Body of pancreas (tissue), 4 donors: Measurements from ENCODE around the gene NPAS1. TPM values are rescaled to one million over a fixed set of nuclear protein-coding genes. Genes with fewer than 3 reads are reported as not detected.
A peak's percentile ranks its signal among the peaks of the same experiment; 100 is the strongest.
"Not testable (repeated sequence)": the region's sequence is repeated elsewhere in the genome, so short reads cannot be mapped to it uniquely, and the experiment has no call there.

Experiments
- ATAC-seq: fragments of 150-250 bp; one replicate; pipeline ENCODE4 v1.9.1; 2016
- DNase-seq, 4 donors: peaks; one replicate each; pipeline ENCODE4 v3.0.0-alpha.2; 2019
- H3K27ac ChIP-seq, 4 donors: fragments of 200-600 bp; sonication (generic); 1 replicate in 3 of 4; 2 replicates in 1 of 4; pipeline versions ENCODE4 v1.5.1 to v1.6.1; 2016 to 2019; ENCODE audit warnings: mild to moderate bottlenecking in 1 of 4, mixed read lengths in 1 of 4, moderate library complexity in 1 of 4
- H3K27me3 ChIP-seq, 2 donors: fragments of 200-600 bp; sonication (generic); one replicate each; pipeline ENCODE4 v1.6.0; 2016; ENCODE audit warnings: mild to moderate bottlenecking in 1 of 2
- H3K36me3 ChIP-seq, 2 donors: fragments of 200-600 bp; sonication (generic); replicated peaks in 1 of 2; 2 replicates each; pipeline ENCODE4 v1.5.1; 2016; ENCODE audit warnings: low read depth in 2 of 2; ENCODE audit not compliant: insufficient read depth in 1 of 2
- H3K4me1 ChIP-seq: fragments of 200-600 bp; sonication (generic); one replicate; pipeline ENCODE4 v1.6.0; 2016
- H3K4me3 ChIP-seq, 2 donors: fragments of 200-600 bp; sonication (generic); 1 replicate in 1 of 2; 2 replicates in 1 of 2; pipeline ENCODE4 v1.5.1; 2016 to 2019
- H3K9me3 ChIP-seq, 3 donors: fragments of 200-600 bp; sonication (generic); 1 replicate in 2 of 3; 2 replicates in 1 of 3; pipeline ENCODE4 v1.5.1; 2016
- POLR2A ChIP-seq, 3 donors: fragments of 450-650 bp; IDR thresholded peaks; one replicate each; pipeline ENCODE4 v1.6.1; 2016; ENCODE audit warnings: antibody characterized with exemption in 3 of 3, mild to moderate bottlenecking in 2 of 3
- WGBS, 2 donors: methylation state at CpG; one replicate each; pipeline ENCODE4 v1.1.5; 2017; 5-methylcytosine and 5-hydroxymethylcytosine counted together
- intact Hi-C: fragments of 100-400 bp; cut with DNase I; formaldehyde crosslinking; loops from one replicate; pipeline ENCODE4 v1.15.1; 2023
- total RNA-seq, 2 donors: library from RNA; depleted of rRNA; stranded (reverse); fragments of >200 nt; gene quantifications; one replicate each; pipeline ENCODE4 v1.1.0, GENCODE V29; 2016
- TF ChIP-seq, protein P1 (sequence below), 7 experiments: fragments of 450-650 bp in 4 of 7; fragments of 200-600 bp in 3 of 7; sonication (generic) in 3 of 7; IDR thresholded peaks; one replicate each; pipeline ENCODE4 v1.5.1; 2016 to 2019; ENCODE audit warnings: antibody characterized with exemption in 7 of 7

Gene NPAS1
- total RNA-seq, 2 donors from 2014 or later = not detected

DNA sequence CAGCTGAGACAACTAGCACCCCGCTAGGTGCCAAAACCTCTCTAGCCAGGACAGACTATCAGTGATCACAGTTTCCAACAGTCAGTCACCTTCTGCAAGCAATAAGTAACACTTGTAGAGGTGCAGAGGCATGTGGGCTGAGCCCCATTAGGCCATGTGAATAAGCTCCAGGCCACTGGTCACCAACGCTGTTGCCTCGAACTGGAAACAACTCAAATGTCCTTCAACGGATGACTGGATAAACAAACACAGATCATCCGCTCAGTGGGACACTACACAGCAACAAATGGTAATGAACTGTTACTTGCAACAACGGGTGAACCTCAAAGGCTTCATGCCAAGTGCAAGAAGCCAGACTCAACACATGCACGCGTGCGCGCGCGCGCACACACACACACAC, 56.3 kb downstream of the NPAS1 start:
- Histone ChIP-seq H3K36me3 (peaks cover 7 to 18% of the 10 kb centered on the region in 2 donors), H3K9me3 (no peaks in the 10 kb centered on the region), H3K27me3 (no peaks in the 10 kb centered on the region), H3K4me3 (no peak overlapping the region), H3K4me1 (peaks cover 8% of the 10 kb centered on the region), H3K27ac (no peak overlapping the region)
- TF ChIP-seq, protein P1, sequence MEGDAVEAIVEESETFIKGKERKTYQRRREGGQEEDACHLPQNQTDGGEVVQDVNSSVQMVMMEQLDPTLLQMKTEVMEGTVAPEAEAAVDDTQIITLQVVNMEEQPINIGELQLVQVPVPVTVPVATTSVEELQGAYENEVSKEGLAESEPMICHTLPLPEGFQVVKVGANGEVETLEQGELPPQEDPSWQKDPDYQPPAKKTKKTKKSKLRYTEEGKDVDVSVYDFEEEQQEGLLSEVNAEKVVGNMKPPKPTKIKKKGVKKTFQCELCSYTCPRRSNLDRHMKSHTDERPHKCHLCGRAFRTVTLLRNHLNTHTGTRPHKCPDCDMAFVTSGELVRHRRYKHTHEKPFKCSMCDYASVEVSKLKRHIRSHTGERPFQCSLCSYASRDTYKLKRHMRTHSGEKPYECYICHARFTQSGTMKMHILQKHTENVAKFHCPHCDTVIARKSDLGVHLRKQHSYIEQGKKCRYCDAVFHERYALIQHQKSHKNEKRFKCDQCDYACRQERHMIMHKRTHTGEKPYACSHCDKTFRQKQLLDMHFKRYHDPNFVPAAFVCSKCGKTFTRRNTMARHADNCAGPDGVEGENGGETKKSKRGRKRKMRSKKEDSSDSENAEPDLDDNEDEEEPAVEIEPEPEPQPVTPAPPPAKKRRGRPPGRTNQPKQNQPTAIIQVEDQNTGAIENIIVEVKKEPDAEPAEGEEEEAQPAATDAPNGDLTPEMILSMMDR (IDR thresholded peaks at IDR 0.05) = no peak
- no peak for TF ChIP-seq POLR2A (IDR thresholded peaks at IDR 0.05)
- ATAC-seq = no peak
- intact Hi-C loops = loop anchor here (5.0 kb wide), 1 partner anchor 51 kb away; no protein-coding TSS in a partner anchor
- DNase-seq = peak in 2 of 4 donors; percentile 23 to 31
- 74 to 75% methylated on average over 12 to 13 of the region's 13 CpGs for WGBS, 2 donors

DNA sequence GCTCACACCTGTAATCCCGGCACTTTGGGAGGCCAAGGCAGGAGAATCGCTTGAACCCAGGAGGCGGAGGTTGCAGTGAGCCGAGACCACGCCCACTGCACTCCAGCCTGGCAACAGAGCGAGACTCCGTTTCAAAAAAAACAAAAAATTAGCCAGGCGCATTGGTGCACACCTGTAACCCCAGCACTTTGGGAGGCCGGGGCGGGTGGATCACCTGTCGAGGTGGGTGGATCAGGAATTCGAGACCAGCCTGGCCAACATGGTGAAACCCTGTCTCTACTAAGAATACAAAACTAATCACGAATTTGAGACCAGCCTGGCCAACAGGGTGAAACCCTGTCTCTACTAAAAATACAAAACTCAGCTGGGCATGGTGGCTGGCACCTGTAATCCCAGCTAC, 58.7 kb downstream of the NPAS1 start:
- H3K4me3 ChIP-seq, H3K27me3 ChIP-seq, H3K4me1 ChIP-seq, DNase-seq, H3K27ac ChIP-seq, H3K9me3 ChIP-seq, ATAC-seq: not testable (repeated sequence)
- intact Hi-C loops = loop anchor here (5.0 kb wide), 1 partner anchor 49 kb away; no protein-coding TSS in a partner anchor
- WGBS, 2 donors = 93 to 95% methylated on average over 13 of the region's 13 CpGs
- H3K36me3 ChIP-seq = peaks cover 12 to 20% of the 10 kb centered on the region in 2 donors

DNA sequence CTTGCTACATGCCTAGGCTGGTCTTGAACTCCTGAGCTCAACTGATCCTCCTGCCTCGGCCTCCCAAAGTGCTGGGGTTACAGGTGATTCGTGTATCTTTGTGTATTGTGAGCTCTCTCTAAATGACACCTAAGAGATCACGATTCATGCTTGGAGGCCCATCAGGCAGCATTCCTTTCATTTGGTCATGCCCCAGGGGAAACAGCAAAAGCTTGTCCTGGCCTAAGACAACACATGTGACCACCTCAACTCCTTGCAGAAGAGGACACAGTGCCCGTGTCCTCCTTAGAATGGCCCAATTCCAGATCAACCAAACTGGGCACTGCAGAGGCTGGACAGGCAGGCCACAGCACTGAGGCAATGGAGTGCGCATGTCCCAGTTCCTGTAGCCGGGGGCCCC, 61.5 kb downstream of the NPAS1 start:
- peaks cover 8% of the 10 kb centered on the region for H3K4me1 ChIP-seq
- TF ChIP-seq POLR2A (IDR thresholded peaks at IDR 0.05) = no peak
- TF ChIP-seq, protein P1 (IDR thresholded peaks at IDR 0.05) = no peak
- intact Hi-C loops = no loop called here
- no peaks in the 10 kb centered on the region for H3K9me3 ChIP-seq
- H3K27me3 ChIP-seq = no peaks in the 10 kb centered on the region
- WGBS, 2 donors = 87 to 90% methylated on average over 2 to 6 of the region's 6 CpGs
- DNase-seq (no peak), ATAC-seq (no peak)
- no peak overlapping the region for H3K4me3 ChIP-seq
- peaks cover 12 to 37% of the 10 kb centered on the region in 2 donors for H3K36me3 ChIP-seq
- no peak overlapping the region for H3K27ac ChIP-seq

DNA sequence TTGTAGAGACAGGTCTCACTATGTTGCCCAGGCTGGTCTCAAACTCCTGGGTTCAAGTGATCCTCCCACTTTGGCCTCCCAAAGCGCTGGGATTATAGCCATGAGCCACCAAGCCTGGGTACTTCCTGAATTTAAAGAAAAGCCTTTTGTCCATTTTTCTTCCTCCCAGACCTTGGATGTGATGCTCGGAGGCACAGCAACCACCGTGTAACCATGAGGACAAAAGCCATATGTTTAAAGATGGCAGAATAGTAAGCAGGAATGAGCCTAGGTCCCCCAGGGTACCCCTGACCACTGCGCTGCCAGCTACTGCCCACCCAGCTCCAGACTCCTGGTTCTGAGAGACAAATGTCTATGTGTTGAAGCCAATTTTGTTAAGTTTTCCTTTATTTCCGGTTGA, 62.9 kb downstream of the NPAS1 start:
- Histone ChIP-seq H3K4me1 (peaks cover 8% of the 10 kb centered on the region), H3K36me3 (peaks cover 12 to 37% of the 10 kb centered on the region in 2 donors), H3K9me3 (no peaks in the 10 kb centered on the region), H3K27ac (no peak overlapping the region), H3K27me3 (no peaks in the 10 kb centered on the region), H3K4me3 (no peak overlapping the region)
- ATAC-seq (no peak), DNase-seq (no peak)
- 93 to 100% methylated on average over 5 of the region's 5 CpGs for WGBS, 2 donors
- no peak for TF ChIP-seq POLR2A (IDR thresholded peaks at IDR 0.05)
- TF ChIP-seq, protein P1 (IDR thresholded peaks at IDR 0.05) = no peak
- intact Hi-C loops = no loop called here

DNA sequence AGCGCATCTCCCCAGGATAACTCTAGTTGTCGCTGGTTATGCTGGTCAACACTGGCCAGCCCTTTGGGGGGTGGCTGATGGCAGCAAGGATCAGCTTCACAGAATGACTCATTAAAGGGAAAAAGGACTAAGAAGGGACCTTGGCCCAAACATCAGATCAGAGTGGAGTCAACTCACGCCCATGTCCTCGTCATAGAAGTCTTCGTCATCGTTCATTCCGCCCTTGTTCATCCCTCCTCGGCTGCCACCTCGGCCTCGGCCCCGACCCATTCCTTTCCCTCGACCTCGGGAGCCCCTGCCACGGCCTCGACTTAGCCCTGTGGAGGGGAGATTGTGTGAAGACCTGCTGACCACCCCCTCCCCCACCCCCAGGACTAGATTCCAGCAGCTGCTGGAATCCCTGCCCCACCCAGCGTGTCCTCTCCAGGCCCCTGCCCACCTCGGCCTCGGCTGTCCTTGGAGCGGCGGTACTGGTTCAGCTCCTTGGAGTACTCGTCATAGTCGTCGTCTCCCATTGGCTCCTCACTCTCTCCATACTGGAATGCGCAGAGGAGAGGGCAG, 65.3 kb downstream of the NPAS1 start:
- H3K9me3 ChIP-seq = no peaks in the 10 kb centered on the region
- DNase-seq (no peak), ATAC-seq (no peak)
- H3K4me1 ChIP-seq = peaks cover 2% of the 10 kb centered on the region
- H3K27ac ChIP-seq = no peak overlapping the region
- intact Hi-C loops = no loop called here
- 85 to 96% methylated on average over 21 to 24 of the region's 24 CpGs for WGBS, 2 donors
- no peak overlapping the region for H3K4me3 ChIP-seq
- peaks cover 17 to 46% of the 10 kb centered on the region in 2 donors for H3K36me3 ChIP-seq
- no peak for TF ChIP-seq POLR2A (IDR thresholded peaks at IDR 0.05)
- TF ChIP-seq, protein P1 (IDR thresholded peaks at IDR 0.05) = no peak
- no peaks in the 10 kb centered on the region for H3K27me3 ChIP-seq
